NOMO-1 treated with dmso at 0.1 percent for 144 hours (cell line): Measurements from ENCODE around the gene RNASE4.
A peak's percentile ranks its signal among the peaks of the same experiment; 100 is the strongest.

ENCODE experiments used
- DNase-seq: peaks from one replicate; lab custom pipeline; 2025; ENCODE audit not compliant: unreplicated experiment; lab: John Stamatoyannopoulos, UW

The RNASE4 gene

DNA sequence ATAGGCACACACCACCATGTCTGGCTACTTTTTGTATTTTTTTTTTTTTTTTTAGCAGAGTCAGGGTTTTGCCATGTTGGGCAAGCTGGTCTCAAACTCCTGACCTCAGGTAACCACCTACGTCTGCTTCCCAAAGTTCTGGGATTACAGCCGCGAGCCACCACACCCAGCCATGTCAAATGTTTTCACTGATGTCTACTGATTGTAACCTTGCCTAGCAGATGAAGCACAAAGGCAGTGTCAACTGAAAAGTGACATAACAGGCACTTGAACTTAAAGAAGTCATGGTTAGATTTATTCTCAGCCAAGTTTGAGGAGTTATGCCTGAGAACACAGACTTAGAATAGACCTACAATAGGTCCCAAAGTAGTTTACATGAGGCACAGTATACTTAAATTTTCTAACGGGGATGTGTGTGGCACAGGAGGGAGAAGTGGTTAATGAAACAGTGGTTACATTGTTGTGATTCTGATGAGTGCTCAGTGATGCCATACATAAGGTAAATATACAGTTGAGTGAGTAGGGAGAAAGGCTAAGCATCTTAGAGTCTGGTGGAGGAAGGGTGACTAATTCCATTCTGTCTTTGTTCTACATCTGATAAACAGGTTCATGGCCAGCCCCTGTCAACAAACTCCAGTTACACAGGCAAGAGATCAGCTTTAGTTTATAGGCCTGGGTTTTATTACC lies 12.6 kb upstream of the RNASE4 start:
- no peak for DNase-seq

- DNase-seq = no peak
Observed at GRCh38 chr14:20675669-20676068, 8.7 kb upstream of the RNASE4 start.

DNA sequence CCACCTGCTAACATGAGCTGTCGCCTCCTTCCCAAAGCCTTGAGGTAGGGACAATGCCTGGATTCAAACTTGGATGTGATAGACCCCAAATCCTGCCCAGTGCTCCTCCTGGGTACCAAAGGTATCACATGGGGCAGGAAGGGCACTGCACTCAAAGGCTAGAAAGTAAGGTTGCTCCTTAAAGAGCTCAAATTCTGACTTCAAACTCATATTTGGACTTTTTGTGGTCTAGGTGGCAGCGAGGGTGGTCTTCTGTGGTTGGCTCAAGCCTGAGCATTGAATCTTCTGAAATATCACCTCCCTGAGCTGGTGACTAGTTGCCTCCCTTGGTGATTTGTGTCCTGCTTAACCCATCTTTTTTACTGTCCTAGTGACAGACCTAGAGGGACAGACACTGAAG lies 8.3 kb upstream of the RNASE4 start:
- no peak for DNase-seq

- DNase-seq = no peak
Observed at GRCh38 chr14:20679907-20680306, 4.5 kb upstream of the RNASE4 start.

GRCh38 chr14:20680363-20680762 lies 4.0 kb upstream of the RNASE4 start:
- DNase-seq = no peak

- DNase-seq = no peak
Observed at GRCh38 chr14:20680843-20681347, 3.5 kb upstream of the RNASE4 start.

DNA sequence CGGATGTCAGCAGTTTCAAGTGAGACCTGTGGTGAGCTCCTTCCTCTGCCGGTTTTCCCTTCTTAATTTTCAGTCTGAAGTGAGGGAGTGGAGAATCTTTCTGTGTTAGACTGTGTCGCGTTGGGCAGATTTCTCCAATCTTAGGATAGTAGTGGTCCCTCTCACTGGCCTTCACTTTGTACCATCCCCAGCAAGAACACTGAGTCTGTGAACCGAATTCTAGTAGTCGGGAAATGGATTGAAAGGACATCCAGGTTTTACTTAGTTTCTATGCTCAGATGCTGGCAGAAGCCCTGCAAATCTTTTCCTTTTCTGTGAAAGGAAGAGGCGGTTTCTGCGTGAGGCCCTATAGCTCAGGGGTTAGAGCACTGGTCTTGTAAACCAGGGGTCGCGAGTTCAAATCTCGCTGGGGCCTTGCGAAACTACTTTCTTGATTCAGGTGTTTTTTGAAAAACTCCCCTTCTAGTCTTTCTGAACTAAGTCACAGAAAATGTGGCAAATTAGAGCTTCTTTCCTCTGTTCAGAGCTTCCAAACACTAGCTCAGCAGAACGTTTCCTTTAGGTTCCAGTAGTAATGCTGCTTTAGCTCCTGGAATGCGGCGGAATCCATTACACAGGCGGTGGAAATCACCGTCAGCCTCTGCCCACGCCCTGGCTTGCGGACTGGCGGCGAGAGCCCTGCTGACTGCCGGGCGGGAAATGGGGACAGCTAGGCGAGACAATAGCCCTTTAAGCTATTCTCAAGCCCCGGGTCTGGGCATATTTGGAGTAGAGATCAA lies 2.8 kb upstream of the RNASE4 start:
- DNase-seq = peak; percentile 69

- DNase-seq = no peak
Observed at GRCh38 chr14:20682127-20682434, 2.3 kb upstream of the RNASE4 start.

DNA sequence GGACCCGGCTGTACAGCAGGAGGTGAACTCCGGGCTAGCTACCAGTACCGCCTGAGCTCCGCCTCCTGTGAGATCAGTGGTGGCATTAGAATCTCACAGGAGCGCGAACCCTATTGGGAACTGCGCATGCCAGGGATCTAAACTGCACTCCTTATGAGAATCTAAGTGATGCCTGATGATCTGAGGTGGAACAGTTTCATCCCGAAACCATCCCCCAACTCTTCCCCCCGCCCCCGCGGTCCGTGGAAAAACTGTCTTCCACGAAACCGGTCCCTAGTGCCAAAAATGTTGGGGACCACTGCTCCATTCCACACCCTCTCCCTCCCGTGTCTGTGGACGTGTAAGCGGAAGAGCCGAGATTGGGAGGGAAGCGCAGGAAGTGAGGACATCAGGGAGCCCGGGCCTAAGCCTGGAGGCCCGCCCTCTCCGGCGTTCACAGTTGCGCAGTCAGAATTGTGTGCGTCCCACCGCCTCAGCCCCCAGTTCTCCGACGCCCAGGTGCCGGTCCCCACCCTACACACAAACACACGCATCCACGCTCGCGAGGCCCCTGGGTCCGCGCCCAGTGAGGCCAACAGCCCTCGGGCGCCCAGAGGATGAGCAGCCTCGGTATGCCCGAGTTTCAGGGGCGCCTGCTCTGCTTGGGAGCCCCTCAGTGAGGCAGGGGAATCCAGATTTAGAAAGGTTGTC lies 1.8 kb upstream of the RNASE4 start:
- DNase-seq = peak; percentile 80

- DNase-seq = peak; percentile 71
Observed at GRCh38 chr14:20683125-20683890, 1.1 kb upstream of the RNASE4 start.

GRCh38 chr14:20684662-20685456 lies 499 bp downstream of the RNASE4 start:
- no peak for DNase-seq

- DNase-seq = no peak
Observed at GRCh38 chr14:20686386-20687143, 2.2 kb downstream of the RNASE4 start.

- no peak for DNase-seq
Observed at GRCh38 chr14:20687362-20688166, 3.2 kb downstream of the RNASE4 start.

DNA sequence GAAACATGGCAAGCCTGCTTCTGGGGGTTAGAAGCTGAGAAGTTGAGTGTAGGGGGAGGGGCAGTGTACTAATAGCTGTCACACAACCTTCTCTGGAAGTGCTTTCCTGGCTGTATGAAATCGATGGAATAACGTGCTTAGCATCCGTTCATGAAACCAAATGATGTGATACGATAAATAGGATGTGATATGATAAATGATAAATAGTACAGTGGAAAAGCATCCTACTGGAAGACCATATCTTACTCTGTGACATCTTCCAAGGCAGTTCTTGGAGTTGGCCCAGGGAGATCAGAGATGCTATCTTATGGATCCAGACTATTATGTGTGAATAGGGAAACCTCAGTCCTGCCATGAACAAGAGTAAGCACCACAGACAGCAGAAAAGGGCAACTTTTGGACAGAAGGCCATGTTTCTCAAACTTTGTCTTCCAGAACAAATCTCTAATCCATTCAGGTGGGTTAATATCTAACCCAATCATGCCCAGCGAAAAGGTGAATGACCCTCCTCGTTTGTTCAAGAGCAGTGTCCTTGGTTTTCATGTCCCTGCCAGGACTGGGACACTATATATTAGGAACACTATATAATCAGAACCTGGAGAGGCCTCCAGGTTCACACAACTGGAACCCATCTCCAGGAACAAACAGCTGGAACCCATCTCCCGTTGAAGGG lies 3.9 kb downstream of the RNASE4 start, which contains the start of gene ANG:
Gene ANG, plus strand, starts transcription at position 598 of the 673 bp plus-strand sequence. CDS start 4,801 bp downstream, outside the sequence.
- no peak for DNase-seq

GRCh38 chr14:20690848-20691640 lies 6.7 kb downstream of the RNASE4 start:
- DNase-seq = peak; percentile 45

DNA sequence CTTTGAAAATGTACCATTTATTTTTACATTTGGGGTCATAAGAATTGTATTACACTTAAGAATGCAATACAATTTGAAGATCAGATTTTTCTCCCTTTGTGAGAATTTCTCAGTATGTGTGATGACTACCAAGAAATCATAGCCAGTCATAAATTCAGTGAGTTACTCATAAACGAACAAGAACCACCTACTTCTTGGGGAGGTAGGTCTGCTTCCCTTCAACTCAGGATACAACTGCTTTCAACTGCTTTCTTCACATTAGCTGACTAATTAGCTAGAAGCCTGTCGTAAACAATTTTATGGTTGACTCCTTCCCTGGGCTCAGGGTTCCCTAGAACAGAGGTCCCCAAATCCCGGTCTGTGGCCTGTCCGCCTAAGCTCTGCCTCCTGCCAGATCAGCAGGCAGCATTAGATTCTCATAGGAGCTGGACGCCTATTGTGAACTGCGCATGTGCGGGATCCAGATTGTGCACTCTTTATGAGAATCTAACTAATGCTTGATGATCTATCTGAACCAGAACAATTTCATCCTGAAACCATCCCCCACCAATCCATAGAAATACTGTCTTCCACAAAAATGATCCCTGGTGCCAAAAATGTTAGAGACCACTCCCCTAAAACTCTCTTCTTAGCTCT lies 7.9 kb downstream of the RNASE4 start:
- no peak for DNase-seq

DNA sequence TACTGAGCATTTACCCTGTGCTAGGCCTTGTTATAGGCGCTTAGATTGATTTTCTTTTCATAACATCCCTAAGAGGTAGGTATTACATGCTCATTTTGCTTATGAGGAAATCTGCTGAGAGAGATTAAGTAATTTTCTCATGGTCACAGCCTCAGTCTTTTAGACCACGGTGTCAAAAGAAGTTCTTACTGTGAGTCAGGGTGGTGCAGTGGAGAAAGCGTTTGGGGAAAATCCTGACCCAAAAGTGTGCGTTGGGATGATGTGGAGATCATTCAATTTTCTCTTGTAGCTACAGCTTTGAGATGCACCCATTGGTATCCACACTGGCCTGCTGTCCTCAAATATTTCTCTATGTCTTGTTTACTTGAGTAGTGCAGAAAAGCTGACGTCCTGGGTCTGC lies 12.4 kb downstream of the RNASE4 start:
- DNase-seq = no peak
